NCI-H748 (cell line): ENCODE measurements around the gene KCTD7.
"Not testable (repeated sequence)": the region's sequence is repeated elsewhere in the genome, so short reads cannot be mapped to it uniquely, and the experiment has no call there.

Source experiments
- DNase-seq: peaks from one replicate; lab custom pipeline; 2025; ENCODE audit not compliant: unreplicated experiment; lab: John Stamatoyannopoulos, UW

Gene KCTD7

GRCh38 chr7:66681491-66682349, 53.0 kb downstream of the KCTD7 start:
- peak; percentile 96 for DNase-seq

- peak; percentile 55 for DNase-seq
Measured at GRCh38 chr7:66682350-66683093, 53.8 kb downstream of the KCTD7 start.

GRCh38 chr7:66683094-66683769, 54.6 kb downstream of the KCTD7 start:
- not testable (repeated sequence) for DNase-seq

- no peak for DNase-seq
Measured at GRCh38 chr7:66683770-66684123, 55.1 kb downstream of the KCTD7 start.

- DNase-seq: not testable (repeated sequence)
Measured at GRCh38 chr7:66685663-66686062, 57.0 kb downstream of the KCTD7 start.

GRCh38 chr7:66687186-66687585, 58.5 kb downstream of the KCTD7 start:
- no peak for DNase-seq

GRCh38 chr7:66687672-66688071, 59.0 kb downstream of the KCTD7 start:
- DNase-seq: not testable (repeated sequence)

GRCh38 chr7:66689081-66689480, 60.4 kb downstream of the KCTD7 start:
- DNase-seq: no peak

- DNase-seq: no peak
Measured at GRCh38 chr7:66693331-66693730, 64.7 kb downstream of the KCTD7 start.
